ENCODE results near the gene BPNT1.
"Not testable (repeated sequence)": the region's sequence is repeated elsewhere in the genome, so short reads cannot be mapped to it uniquely, and the experiment has no call there.

Gene BPNT1, protein sequence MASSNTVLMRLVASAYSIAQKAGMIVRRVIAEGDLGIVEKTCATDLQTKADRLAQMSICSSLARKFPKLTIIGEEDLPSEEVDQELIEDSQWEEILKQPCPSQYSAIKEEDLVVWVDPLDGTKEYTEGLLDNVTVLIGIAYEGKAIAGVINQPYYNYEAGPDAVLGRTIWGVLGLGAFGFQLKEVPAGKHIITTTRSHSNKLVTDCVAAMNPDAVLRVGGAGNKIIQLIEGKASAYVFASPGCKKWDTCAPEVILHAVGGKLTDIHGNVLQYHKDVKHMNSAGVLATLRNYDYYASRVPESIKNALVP

GRCh38 chr1:220089650-220090556 lies at the start of gene BPNT1:
Gene BPNT1, minus strand, starts transcription at chr1:220089788. Its CDS starts 9,942 bp downstream, at chr1:220079846.
- DNase-seq, result peak; percentile 95

- DNase-seq, result no peak
Observed at GRCh38 chr1:220137019-220137786, 47.6 kb upstream of the BPNT1 start.

DNA sequence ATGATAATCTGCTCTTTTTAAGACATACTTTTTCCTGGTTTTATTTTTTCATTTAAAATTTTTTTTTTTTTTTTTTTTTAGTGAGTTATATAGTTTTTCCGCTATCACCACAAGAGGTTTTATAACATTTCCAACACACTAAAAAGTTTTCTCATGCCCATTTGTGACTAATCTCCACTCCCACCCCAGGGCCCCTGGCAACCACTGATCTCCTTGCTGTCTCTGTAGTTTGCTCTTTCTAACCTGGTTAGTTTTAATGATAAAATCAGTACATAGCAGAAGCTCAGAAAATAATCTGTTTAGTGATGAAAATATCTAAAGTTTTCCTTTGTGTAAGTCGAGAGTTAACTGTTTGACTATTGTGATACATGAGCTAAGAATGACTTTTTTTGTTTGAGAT lies 46.2 kb upstream of the BPNT1 start:
- DNase-seq, result no peak

DNA sequence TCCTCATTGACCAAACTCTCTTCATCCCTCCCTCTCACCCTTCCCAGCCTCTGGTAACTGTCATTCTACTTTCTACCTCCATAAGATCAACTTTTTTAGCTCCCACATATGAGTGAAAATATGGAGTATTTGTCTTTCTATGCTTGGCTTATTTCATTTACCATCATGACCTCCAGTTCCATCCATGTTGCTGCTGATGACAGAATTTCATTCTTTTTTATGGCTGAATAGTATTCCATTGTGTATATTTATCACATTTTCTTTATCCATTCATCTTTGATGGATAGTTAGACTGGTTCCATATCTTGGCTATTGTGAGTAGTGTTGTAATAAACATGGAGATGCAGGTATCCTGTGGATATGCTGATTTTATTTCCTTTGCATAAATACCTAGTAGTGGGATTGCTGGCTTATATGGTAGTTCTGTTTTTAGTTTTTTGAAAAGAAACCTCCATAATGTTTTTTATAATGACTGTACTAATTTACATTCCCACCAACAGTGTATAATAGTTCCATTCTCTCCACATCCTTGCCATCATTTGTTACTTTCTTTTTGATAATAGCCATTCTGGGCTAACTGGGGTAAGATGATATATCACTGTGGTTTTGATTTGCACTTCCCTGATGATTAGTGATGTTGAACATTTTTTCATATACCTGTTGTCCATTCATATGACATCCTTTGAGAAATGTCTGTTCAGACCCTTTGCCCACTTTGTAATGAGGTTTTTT lies 40.1 kb upstream of the BPNT1 start:
- no peak for DNase-seq

GRCh38 chr1:220127076-220127475 lies 37.5 kb upstream of the BPNT1 start:
- DNase-seq, result no peak

DNA sequence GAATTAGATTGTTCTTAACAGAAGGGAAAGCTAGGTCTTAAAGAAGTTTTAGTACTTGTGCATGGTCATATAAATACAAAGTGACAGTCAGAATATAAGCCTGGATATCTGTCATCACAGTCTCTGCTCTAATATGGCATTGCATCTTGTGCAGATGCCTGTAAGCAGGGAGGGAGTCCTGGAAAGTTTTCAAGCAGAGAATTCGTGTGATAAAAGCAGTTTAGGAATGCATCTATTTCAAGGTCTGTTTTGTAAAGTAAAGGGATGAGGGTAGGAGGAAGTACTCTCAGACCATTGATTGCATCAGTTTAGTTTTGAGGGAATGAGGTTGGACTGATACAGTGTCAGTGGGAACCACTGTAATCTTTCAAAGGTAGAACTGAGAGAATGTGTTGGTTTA lies 35.0 kb upstream of the BPNT1 start:
- DNase-seq, result no peak

DNA sequence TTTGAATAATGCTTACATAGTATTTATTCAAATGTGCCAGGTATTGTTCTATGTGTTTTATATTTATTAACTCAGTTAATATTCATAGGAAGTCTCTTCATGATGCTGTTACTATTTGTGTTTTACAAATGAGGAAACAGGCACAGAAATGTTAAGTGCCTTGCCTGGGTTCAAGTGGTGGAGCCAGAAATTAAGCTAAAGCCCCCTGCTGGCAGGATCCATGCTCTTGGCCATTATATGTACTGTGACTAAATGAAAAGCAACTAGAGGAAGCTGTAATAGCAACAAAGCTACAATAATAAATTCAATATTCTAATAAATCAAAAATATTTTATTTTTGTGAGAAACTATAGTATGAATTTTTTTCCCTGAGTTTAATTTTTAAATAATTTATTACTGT lies 34.3 kb upstream of the BPNT1 start:
- DNase-seq, result no peak

DNA sequence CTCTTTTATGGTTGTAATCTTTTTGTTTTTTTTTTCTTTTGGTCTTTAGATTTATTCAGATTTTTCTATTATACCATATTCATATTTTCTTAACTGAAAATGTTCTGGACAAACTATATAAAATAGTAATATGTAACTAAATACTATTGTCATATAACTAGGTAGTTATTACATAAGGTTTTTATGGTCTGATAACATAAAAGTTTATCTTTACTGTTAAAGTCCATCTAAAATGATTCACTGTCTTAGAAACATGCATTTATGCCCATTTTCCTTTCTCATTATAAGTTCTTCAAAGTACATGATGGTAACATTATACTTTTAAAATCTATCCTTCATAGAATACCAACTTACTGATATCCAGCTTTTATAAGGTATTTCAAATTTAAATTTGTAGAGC lies 33.5 kb upstream of the BPNT1 start:
- no peak for DNase-seq

GRCh38 chr1:220121791-220122530 lies 32.4 kb upstream of the BPNT1 start:
- DNase-seq, result no peak

- no peak for DNase-seq
Observed at GRCh38 chr1:220119043-220119512, 29.5 kb upstream of the BPNT1 start.

DNA sequence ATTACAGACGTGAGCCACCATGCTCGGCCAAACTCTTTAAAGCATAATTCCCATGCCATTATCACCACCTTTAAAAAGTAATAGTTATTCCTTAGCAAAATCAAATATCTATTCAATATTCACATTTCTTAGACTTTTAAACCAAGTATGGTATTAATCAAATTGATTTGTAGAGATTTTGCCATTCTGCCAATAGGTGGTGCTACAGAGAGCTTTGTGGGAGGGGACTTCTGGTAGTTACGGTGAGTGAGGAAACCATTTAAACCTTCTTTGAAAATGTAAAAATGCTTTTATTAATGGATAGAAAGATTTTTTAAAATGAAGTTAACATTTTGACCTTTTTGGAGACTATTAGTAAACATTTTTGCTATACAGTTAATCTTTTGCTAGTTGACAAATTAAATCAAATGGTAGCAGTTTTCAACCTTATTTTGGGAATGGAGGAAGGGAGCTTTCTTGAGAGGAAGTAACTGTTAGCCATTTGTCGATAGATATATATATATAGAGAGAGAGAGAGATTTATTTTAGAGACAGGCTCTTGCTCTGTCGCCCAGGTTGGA lies 23.6 kb upstream of the BPNT1 start:
- DNase-seq, result no peak

GRCh38 chr1:220112600-220112999 lies 23.0 kb upstream of the BPNT1 start:
- not testable (repeated sequence) for DNase-seq

DNA sequence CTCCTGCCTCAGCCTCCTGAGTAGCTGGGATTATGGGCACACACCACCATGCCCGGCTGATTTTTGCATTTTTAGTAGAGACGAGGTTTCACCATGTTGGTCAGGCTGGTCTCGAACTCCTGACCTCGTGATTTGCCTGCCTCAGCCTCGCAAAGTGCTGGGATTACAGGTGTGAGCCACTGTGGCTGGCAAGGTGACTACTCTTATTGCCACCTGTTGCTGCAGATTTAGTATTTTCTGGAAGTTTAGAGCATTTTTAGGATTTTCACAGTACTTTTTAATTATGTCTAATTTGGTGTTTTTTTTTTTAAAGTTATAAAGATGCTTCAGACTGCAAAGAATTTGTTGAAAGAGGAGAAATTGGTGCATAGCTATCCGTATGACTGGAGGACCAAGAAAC lies 20.9 kb upstream of the BPNT1 start:
- not testable (repeated sequence) for DNase-seq

DNA sequence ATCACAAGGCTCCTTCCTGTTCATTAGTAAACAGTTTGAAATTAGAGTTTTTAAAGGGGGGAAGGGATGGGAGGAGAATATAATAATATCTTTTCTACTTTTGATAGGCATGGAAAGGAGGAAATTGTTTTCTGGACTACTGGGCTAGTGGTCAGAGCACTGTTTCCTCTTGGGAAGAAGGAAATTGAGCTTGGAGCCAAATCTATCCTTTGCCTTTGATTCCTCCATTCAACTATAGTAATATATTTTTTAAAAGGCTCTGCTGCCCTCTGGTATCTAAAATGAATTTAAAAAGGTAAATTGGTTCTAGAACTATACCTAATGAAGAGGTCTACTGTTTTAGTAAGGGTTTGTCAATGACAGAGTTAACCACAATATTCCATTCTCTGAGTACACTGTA lies 10.2 kb upstream of the BPNT1 start:
- no peak for DNase-seq

DNA sequence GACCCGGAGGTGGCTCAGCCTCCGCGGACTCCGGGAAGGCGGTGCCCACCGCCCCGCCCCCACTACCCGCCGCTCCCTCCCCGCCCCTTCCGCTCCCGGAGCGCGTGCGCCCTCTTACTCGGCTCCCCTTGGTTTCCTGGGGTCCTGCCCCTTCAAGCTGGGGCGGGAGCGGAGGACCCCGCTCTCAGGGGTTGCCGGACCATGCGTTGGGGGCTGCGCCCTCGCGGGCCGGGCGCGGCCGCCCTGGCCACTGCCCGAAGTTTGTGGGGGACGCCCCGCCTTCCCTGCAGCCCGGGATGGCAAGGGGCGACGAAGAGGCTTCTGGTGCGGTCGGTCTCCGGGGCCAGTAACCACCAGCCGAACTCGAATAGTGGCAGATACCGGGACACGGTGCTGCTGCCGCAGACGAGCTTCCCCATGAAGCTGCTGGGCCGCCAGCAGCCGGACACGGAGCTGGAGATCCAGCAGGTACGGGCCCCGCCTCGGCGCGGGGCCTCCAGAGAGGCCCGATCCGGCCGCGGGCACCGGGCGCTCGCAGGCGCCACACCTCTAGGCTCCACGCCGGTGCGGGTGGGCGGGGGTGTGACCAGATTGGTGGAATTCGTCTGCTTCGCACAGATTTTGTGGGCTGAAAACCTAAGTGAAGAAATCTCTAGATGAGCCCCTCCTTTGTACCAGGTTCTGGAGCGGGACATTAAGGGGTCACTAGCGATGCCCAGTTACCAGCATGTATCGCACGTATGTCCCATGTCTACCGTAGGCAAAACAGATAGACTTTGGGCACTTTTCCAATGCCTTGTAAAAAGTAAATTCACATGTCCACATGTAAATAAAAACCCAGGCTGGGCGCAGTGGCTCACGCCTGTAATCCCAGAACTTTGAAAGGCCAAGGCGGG lies 4.7 kb upstream of the BPNT1 start, which contains the start of gene IARS2:
IARS2 (plus strand) TSS at position 117 of the 896 bp plus-strand sequence; CDS start at position 202, 85 bp downstream.
- peak; percentile 87 for DNase-seq

DNA sequence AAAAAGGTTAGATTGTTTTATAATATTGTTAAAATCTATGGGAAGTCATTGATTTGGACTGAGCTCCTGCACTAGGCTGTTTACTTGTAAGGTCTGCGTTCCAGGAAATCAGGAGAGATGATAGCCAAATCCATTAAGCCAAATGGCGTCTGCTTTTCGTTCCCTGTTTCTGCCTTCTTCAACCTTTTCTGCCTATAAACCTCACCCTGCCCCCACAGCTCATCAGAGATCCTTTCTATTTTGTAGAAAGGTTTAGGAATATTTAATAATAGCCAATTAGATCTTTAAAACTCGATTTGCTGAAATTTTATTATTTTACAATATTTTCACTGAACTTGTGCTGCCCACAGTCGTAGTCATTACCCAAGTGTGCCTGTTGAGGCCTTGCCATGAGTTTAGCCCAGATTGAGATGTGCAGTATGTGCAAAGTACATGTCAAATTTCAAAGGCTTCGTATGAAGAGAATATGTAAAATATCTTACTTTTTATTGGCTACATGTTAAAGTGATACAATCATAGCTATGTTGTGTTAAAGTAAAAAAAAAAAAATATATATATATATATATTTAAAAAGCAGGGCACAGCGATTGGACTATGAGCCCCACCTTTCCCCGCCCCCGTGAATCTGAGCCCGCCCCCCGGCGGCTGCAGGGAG lies 3.9 kb upstream of the BPNT1 start:
- no peak for DNase-seq

DNA sequence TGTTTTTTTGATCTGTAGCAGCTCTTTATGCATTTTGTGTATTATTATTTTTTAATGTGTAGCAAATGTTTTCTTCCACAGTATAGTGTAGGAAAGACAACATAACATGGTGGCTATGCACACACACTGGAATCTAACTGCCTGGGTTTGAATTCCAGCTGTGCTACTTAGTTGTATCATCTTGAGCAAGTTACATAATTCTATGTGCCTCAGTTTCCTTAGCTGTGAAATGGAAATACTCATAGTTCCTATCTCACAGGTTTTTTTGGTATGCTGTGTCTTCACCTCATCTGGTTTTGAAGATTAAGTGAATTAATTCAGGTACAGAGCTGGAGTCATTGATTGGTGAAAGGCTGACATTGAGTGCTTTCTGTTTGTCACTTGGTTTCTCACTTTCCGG lies 3.1 kb upstream of the BPNT1 start:
- DNase-seq, result no peak

DNA sequence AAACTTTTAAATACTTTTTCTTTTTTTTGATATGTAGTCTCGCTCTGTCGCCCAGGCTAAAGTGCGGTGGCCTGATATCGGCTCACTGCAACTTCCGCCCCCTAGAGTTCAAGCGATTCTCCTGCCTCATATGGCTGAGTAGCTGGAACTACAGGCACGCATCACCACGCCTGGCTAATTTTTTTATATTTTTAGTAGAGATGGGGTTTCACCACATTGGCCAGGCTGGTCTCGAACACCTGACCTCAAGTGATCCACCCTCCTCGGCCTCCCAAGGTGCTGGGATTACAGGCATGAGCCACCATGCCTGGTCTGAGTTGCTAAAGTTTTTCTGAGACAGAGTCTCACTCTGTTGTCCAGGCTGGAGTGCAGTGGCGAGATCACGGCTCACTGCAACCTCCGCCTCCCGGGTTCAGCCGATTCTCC lies 3.3 kb downstream of the BPNT1 start:
- DNase-seq, result not testable (repeated sequence)

GRCh38 chr1:220084460-220084859 lies 5.1 kb downstream of the BPNT1 start:
- no peak for DNase-seq

DNA sequence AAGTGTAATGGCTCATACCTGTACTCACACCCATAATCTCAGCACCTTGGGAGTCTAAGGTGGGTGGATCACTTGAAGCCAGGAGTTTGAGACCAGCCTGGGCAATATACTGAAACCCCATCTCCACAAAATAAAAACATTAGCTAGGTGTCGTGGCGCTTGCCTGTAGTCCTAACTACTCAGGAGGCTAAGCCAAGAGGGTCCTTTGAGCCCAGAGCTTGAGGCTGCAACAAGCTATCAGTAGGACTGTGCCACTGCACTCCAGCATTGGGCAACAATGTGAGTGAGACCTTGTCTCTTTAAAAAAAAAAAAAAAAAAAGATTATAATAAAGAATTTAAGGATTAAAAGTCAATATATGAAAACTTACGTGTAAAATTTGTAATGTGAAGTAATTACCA lies 11.7 kb downstream of the BPNT1 start:
- DNase-seq, result no peak

Data from activated CD4-positive, alpha-beta T cell treated with anti-CD3 and anti-CD28 coated beads for 1 hour (primary cell).